Kidney (tissue), 14 donors: ENCODE measurements around the gene ERC2. TPM values are rescaled to one million over a fixed set of nuclear protein-coding genes. Genes with fewer than 3 reads are reported as not detected.

ENCODE experiments used
- DNase-seq, 5 donors: peaks; one replicate each; pipeline ENCODE4 v3.0.0-alpha.2; 2013 to 2020
- FAIRE-seq: peaks from 2 replicates; lab custom pipeline; 2012; peaks lifted over from hg19 to GRCh38; lab: Jason Lieb, UNC
- H3K27ac ChIP-seq, 2 donors: one replicate each; pipeline ENCODE4 v1.7.0; 2013; ENCODE audit warnings: low read depth in 2 of 2, low read length in 2 of 2, inconsistent platforms in 1 of 2
- H3K27me3 ChIP-seq: one replicate; pipeline ENCODE4 v1.7.1; 2013; ENCODE audit warnings: low read length, inconsistent platforms; ENCODE audit not compliant: control insufficient read depth, insufficient read depth
- H3K36me3 ChIP-seq, 3 donors: one replicate each; pipeline versions ENCODE4 v1.7.0 to v1.7.1; 2013; ENCODE audit warnings: low read length in 3 of 3, control low read depth in 1 of 3, inconsistent platforms in 1 of 3; ENCODE audit not compliant: insufficient read depth in 3 of 3, control insufficient read depth in 2 of 3
- H3K4me1 ChIP-seq, 3 donors: one replicate each; pipeline versions ENCODE4 v1.7.0 to v1.7.1; 2013; ENCODE audit warnings: low read length in 3 of 3, inconsistent platforms in 1 of 3, low read depth in 1 of 3; ENCODE audit not compliant: control insufficient read depth in 2 of 3, insufficient read depth in 2 of 3
- H3K4me3 ChIP-seq, 3 donors: one replicate each; pipeline versions ENCODE4 v1.7.0 to v1.8.1; 2013; ENCODE audit warnings: low read length in 3 of 3, control low read depth in 1 of 3, inconsistent platforms in 1 of 3
- H3K9ac ChIP-seq, 3 donors: one replicate each; pipeline versions ENCODE4 v1.7.0 to v1.7.1; 2013; ENCODE audit warnings: low read length in 3 of 3, control low read depth in 1 of 3, inconsistent platforms in 1 of 3
- H3K9me3 ChIP-seq, 3 donors: one replicate each; pipeline versions ENCODE4 v1.7.0 to v1.7.1; 2013; ENCODE audit warnings: low read length in 3 of 3, control low read depth in 1 of 3, inconsistent platforms in 1 of 3; ENCODE audit not compliant: control insufficient read depth in 2 of 3, insufficient read depth in 1 of 3
- CTCF ChIP-seq: IDR thresholded peaks from 3 replicates; pipeline ENCODE4 v1.5.1; 2012; ENCODE audit warnings: mild to moderate bottlenecking, moderate library complexity, borderline replicate concordance; ENCODE audit not compliant: insufficient read depth; ENCODE audit errors: extremely low read depth
- intact Hi-C: fragments of 100-400 bp; cut with DNase I; formaldehyde crosslinking; loops from one replicate; pipeline ENCODE4 v1.11.1; 2022
- polyA plus RNA-seq: library from polyadenylated mRNA; stranded (reverse); fragments of 350-450 nt; fragmentation: Illumina TruSeq; extraction: RNeasy Lipid Tissue Mini Kit (QIAGEN cat#74804); gene quantifications from one replicate; pipeline ENCODE4 v1.2.3, GENCODE V29; 2014; ENCODE audit warnings: low read depth, low replicate concordance; ENCODE audit not compliant: insufficient read depth
- total RNA-seq: library from RNA; stranded (reverse); fragmentation: NEBNext Ultra II Directional; extraction: Animal tissue kit (Norgen Biotek cat#: 25700); gene quantifications from one replicate; pipeline ENCODE4 v1.2.1, GENCODE V29; 2021
- donor health status: control.
- donor health status: control.
- donor health status: control.
- donor health status: control.
- donor health status: control.
- donor health status: DM: yes; HTN: yes; CAD: no.
- donor health status: Normal renal cell carcinoma (clear cell type).

The ERC2 gene
- total and polyA plus RNA-seq, 2 donors from 2014 or later, result 0.92 to 3.8 TPM

- no peaks in the 10 kb centered on the region for H3K9me3 ChIP-seq
- DNase-seq (no peak), FAIRE-seq (no peak)
- no peak overlapping the region for H3K9ac ChIP-seq
- no peak for TF ChIP-seq CTCF
- no peak overlapping the region for H3K4me3 ChIP-seq
- no peaks in the 10 kb centered on the region for H3K36me3 ChIP-seq
- no peaks in the 10 kb centered on the region for H3K4me1 ChIP-seq
- intact Hi-C loops, result no loop called here
- no peak overlapping the region for H3K27ac ChIP-seq
- no peaks in the 10 kb centered on the region for H3K27me3 ChIP-seq
These were observed 822.1 kb downstream of the ERC2 start for GRCh38 chr3:55646121-55646520.

- intact Hi-C loops, result no loop called here
- Histone ChIP-seq H3K27me3 (no peaks in the 10 kb centered on the region), H3K9ac (no peak overlapping the region), H3K9me3 (no peaks in the 10 kb centered on the region), H3K27ac (no peak overlapping the region), H3K4me3 (no peak overlapping the region), H3K4me1 (no peaks in the 10 kb centered on the region), H3K36me3 (no peaks in the 10 kb centered on the region)
- no peak for DNase-seq
- no peak for TF ChIP-seq CTCF
- FAIRE-seq, result no peak
These were observed 822.8 kb downstream of the ERC2 start for GRCh38 chr3:55645422-55645821.

- no peaks in the 10 kb centered on the region for H3K9me3 ChIP-seq
- no peaks in the 10 kb centered on the region for H3K4me1 ChIP-seq
- FAIRE-seq, result no peak
- H3K9ac ChIP-seq, result no peak overlapping the region
- TF ChIP-seq CTCF, result no peak
- H3K36me3 ChIP-seq, result no peaks in the 10 kb centered on the region
- no peak for DNase-seq
- intact Hi-C loops, result no loop called here
- no peak overlapping the region for H3K4me3 ChIP-seq
- H3K27ac ChIP-seq, result no peak overlapping the region
- H3K27me3 ChIP-seq, result no peaks in the 10 kb centered on the region
These were observed 825.0 kb downstream of the ERC2 start for GRCh38 chr3:55643283-55643682.

- H3K4me3 ChIP-seq, result no peak overlapping the region
- TF ChIP-seq CTCF, result no peak
These were observed 826.3 kb downstream of the ERC2 start for GRCh38 chr3:55641964-55642363.

More at GRCh38 chr3:55641964-55642363, 826.3 kb downstream of the ERC2 start:
- no peaks in the 10 kb centered on the region for H3K36me3 ChIP-seq
- H3K4me1 ChIP-seq, result no peaks in the 10 kb centered on the region
- no peak overlapping the region for H3K27ac ChIP-seq
- no peak for DNase-seq
- FAIRE-seq, result no peak
- H3K27me3 ChIP-seq, result no peaks in the 10 kb centered on the region
- no peaks in the 10 kb centered on the region for H3K9me3 ChIP-seq
- intact Hi-C loops, result no loop called here
- no peak overlapping the region for H3K9ac ChIP-seq
